Retinal pigment epithelial cell (primary cell): ENCODE results near the gene RNF225.
A peak's percentile ranks its signal among the peaks of the same experiment; 100 is the strongest.
"Not testable (repeated sequence)": the region's sequence is repeated elsewhere in the genome, so short reads cannot be mapped to it uniquely, and the experiment has no call there.

Source experiments
- DNase-seq: peaks from one replicate; pipeline ENCODE4 v3.0.0-alpha.2; 2010; ENCODE audit warnings: low read depth
- H3K4me3 ChIP-seq: 2 replicates; pipeline ENCODE4 v1.5.1; 2011; ENCODE audit warnings: mild to moderate bottlenecking, low read length, control low read depth, moderate library complexity
- TF ChIP-seq, protein P1 (sequence below): conservative IDR thresholded peaks from 2 replicates; pipeline ENCODE4 v1.5.1; 2011; ENCODE audit warnings: low read depth, low read length, control low read depth, inconsistent platforms

Gene RNF225

DNA sequence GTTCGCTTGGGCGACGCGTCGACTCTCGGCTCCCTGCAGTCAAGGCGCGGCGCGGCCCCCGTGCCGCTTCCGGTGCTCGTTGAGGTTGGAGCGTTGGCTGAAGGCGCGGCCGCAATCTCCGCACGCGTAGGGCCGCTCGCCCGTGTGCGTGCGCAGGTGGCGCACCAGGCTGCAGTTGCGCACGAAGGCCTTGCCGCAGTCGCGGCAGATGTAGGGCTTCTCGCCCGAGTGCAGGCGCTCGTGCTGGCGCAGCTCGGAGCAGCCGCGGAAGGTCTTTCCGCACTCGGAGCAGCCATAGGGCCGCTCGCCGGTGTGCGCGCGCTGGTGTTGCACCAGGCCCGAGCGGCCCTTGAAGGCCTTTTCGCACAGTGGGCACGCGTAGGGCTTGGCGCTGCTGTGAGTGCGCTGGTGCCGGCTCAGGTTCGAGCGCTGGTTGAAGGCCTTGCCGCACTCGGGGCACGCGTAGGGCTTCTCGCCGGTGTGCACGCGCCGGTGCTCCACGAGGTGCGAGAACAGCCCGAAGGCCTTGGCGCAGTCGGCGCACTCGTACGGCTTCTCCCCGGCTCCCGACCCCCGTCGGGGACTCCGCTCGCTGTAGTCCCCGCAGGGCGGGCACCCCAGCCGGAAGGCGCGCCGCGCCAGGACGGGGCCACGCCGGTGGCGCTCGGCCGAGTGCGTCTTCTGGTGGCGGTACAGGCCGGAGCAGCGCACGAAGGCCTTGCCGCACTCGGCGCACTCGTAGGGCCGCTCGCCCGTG lies 27.6 kb upstream of the RNF225 start:
- TF ChIP-seq, protein P1, sequence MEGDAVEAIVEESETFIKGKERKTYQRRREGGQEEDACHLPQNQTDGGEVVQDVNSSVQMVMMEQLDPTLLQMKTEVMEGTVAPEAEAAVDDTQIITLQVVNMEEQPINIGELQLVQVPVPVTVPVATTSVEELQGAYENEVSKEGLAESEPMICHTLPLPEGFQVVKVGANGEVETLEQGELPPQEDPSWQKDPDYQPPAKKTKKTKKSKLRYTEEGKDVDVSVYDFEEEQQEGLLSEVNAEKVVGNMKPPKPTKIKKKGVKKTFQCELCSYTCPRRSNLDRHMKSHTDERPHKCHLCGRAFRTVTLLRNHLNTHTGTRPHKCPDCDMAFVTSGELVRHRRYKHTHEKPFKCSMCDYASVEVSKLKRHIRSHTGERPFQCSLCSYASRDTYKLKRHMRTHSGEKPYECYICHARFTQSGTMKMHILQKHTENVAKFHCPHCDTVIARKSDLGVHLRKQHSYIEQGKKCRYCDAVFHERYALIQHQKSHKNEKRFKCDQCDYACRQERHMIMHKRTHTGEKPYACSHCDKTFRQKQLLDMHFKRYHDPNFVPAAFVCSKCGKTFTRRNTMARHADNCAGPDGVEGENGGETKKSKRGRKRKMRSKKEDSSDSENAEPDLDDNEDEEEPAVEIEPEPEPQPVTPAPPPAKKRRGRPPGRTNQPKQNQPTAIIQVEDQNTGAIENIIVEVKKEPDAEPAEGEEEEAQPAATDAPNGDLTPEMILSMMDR, result no peak
- H3K4me3 ChIP-seq, result no peak overlapping the region
- DNase-seq, result no peak

DNA sequence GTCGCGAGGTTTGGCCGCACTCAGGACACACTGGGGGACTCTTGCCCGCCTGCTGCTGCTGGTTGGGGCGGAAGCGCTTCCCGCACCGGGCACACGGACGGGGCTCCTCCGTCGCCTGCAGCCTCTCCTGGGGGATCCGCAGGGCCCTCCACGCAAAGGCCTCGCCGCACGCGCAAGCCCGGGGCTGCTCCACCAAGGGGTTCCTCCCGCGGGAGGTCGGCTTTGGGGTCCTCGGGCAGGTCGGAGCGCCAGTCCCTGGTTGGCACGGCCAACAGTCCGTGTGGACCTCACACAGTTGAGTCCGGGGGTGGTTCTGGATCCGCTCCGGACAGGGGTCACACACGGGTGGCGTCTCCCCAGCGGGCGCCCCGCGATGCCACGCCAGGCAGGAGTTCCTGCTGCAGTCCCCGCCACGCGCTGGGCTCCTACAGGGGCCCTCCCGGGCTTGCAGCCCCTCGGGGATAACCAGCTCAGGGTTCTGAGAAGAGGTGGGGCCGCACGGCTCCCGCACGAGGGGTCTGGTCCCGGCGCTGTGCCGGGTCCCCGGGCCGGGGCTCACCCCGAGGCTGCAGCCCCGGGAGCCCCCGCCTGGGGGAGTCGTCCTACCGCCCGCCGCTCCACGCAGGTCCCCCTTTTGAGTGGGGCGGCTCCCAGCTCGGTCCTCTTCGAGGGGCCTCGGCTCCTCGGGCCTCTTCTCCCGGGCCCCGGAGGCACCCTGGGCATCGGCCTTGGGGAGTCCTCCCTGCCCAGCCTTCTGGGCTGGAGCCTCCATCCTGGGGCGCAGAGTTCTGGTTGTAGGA lies 26.7 kb upstream of the RNF225 start:
- TF ChIP-seq, protein P1, result no peak
- DNase-seq, result no peak
- no peak overlapping the region for H3K4me3 ChIP-seq

DNA sequence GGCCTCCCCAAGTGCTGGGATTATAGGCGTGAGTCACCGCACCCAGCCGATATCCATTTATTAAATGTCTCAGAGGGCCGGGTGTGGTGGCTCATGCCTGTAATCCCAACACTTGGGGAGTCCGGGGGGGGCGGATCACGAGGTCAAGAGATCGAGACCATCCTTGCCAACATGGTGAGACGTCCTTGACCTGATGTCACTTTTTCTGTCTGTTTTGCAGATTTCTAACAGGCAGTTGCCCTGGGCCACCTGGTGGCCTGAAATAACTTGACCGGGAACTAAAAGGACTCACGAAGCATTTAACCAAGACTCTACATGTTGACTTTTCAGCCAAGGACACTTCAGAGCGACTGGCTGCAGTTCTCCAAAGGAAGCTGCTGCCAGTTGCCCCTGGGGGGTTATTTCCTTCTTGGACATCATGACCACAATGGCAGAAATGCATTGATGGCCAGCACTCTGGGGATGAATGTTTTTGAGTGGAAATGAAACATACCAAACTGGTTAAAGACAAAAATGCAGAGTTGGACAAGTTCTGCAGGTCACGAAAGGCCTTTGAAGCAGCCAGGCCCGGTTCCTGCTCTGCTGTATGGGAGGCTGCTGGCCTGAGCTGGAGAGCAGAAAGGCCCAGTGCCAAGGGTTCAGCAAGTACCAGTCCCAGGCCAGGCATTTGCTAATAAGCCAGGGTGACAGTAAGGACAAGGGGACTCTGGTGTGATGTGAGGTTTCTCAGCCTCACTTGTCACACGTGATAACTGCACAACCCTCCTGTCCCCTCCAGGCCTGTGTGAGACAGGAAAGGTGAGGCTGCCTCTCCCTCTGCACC lies 22.9 kb upstream of the RNF225 start:
- H3K4me3 ChIP-seq, result no peak overlapping the region
- TF ChIP-seq, protein P1, result peak; percentile 19
- DNase-seq, result no peak

DNA sequence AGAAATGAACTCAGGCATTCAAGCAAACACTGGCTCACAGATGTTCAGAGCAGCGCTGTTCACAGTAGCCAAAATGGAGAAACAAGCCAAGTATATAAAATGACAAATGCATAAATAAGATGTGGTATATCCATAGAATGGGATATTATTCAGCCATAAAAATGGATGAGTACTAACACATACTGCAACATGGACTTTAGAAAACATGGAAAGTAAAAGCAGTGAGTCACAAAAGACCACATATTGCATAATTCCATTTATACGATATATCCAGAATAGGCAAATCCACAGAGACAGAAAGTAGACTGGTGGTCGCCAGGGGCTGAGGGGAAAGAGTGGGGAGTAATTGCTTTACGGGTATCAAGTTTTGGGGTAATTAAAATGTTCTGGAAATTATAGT lies 21.3 kb upstream of the RNF225 start:
- no peak for DNase-seq
- no peak overlapping the region for H3K4me3 ChIP-seq
- TF ChIP-seq, protein P1, result no peak

DNA sequence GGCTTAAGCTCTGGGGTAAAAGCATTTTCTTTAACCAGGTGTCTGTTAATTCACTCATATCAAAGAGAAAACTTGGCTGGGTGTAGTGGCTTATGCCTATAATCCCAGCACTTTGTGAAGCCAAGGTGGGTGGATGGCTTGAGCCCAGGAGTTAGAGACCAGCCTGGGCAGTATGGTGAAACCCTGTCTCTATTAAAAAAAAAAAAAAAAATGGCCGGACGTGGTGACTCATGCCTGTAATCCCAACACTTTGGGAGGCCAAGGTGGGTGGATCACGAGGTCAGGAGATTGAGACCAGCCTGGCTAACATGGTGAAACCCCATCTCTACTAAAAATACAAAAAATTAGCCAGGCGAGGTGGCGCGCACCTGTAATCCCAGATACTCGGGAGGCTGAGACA lies 18.7 kb upstream of the RNF225 start:
- DNase-seq, result peak; percentile 48
- H3K4me3 ChIP-seq, result not testable (repeated sequence)

DNA sequence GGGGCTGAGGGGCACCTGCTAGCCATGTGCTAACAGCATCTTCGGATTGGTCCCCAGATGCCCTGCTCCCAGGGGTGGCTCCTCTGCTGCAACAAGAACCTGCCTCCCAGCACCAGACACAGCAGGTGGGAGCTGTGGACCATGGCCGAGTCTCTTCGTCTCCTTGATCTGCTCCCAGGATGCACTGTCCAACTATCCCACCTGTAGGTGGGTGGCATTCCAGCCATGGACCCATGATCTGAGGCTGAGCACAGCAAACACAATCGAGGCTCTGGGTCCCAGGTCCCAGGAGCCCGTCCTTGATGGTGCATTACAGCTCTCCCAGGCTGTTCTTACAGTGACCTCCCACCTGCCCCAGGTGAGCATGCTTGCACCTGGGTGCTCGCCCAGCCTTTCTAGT lies 16.2 kb upstream of the RNF225 start:
- TF ChIP-seq, protein P1, result no peak
- H3K4me3 ChIP-seq, result no peak overlapping the region
- DNase-seq, result no peak

DNA sequence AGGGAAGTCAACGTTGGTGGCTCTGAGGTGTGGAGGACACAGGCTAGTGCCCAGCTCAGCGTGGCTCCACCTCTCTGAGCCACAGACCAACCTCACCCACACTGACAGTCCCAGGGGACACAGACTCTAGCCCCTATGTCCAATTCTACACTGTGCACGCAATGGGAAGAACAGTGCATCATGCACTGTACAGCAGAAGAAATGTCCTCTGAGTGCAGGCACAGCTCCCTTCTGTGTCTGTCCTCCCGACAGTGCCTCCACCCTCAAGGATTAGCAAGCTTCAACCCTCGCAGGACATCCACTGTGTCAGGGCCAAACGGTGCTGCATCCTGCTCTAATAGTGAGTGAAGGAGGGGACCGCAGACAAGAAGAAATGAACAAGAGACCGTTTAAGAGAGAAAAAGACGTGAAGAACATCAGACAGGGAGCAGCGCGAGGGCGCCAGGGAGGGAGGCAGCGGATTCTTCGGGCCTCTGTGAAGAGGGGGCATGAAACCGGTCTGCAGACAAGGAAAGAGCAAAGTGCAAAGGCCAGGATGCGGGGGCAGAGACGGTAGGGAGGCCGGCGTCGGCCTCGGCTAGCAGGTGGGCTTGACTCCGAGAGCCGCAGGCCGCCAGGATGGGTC lies 15.3 kb upstream of the RNF225 start:
- no peak for DNase-seq
- H3K4me3 ChIP-seq, result peak overlapping the region; percentile 68
- TF ChIP-seq, protein P1, result peak; percentile 2
